GM21367 (cell line): Measurements from ENCODE around the gene PRRC2B.

Experiments
- ATAC-seq: cut with Tn5 transposase; IDR thresholded peaks from one replicate; pipeline ENCODE4 v1.9.1; 2021; ENCODE audit not compliant: unreplicated experiment

Gene PRRC2B

GRCh38 chr9:131406563-131407436, 12.9 kb downstream of the PRRC2B start:
- ATAC-seq = no peak

- no peak for ATAC-seq
Observed at GRCh38 chr9:131407717-131408195, 13.9 kb downstream of the PRRC2B start.

GRCh38 chr9:131409458-131409992, 15.6 kb downstream of the PRRC2B start:
- ATAC-seq = no peak

- no peak for ATAC-seq
Observed at GRCh38 chr9:131410044-131410491, 16.2 kb downstream of the PRRC2B start.

GRCh38 chr9:131411719-131412681, 18.1 kb downstream of the PRRC2B start:
- ATAC-seq = no peak

GRCh38 chr9:131416509-131416908, 22.6 kb downstream of the PRRC2B start:
- no peak for ATAC-seq

GRCh38 chr9:131417264-131418142, 23.6 kb downstream of the PRRC2B start:
- no peak for ATAC-seq

GRCh38 chr9:131418143-131419025, 24.5 kb downstream of the PRRC2B start:
- no peak for ATAC-seq

GRCh38 chr9:131419026-131419614, 25.2 kb downstream of the PRRC2B start:
- no peak for ATAC-seq

GRCh38 chr9:131419716-131420115, 25.8 kb downstream of the PRRC2B start:
- ATAC-seq = no peak

- no peak for ATAC-seq
Observed at GRCh38 chr9:131420980-131421624, 27.2 kb downstream of the PRRC2B start.

- no peak for ATAC-seq
Observed at GRCh38 chr9:131421691-131422090, 27.8 kb downstream of the PRRC2B start.

GRCh38 chr9:131422241-131422792, 28.4 kb downstream of the PRRC2B start:
- no peak for ATAC-seq

- no peak for ATAC-seq
Observed at GRCh38 chr9:131423171-131423581, 29.3 kb downstream of the PRRC2B start.

GRCh38 chr9:131426545-131426944, 32.7 kb downstream of the PRRC2B start:
- ATAC-seq = no peak

GRCh38 chr9:131429121-131430012, 35.5 kb downstream of the PRRC2B start:
- ATAC-seq = no peak

GRCh38 chr9:131432050-131432449, 38.2 kb downstream of the PRRC2B start:
- no peak for ATAC-seq
